Kidney epithelial cell (primary cell): Measurements from ENCODE around the gene FAM47E. TPM values are rescaled to one million over a fixed set of nuclear protein-coding genes. Genes with fewer than 3 reads are reported as not detected.

Source experiments
- DNase-seq: peaks from one replicate; pipeline ENCODE4 v3.0.0-alpha.2; 2010; ENCODE audit warnings: low read depth
- H3K27me3 ChIP-seq: 2 replicates; pipeline ENCODE4 v1.6.0; 2011; ENCODE audit warnings: low read length; ENCODE audit not compliant: control insufficient read depth, insufficient read depth
- H3K36me3 ChIP-seq: 2 replicates; pipeline ENCODE4 v1.5.1; 2011; ENCODE audit warnings: low read length; ENCODE audit not compliant: control insufficient read depth, insufficient read depth
- H3K4me3 ChIP-seq: 2 replicates; pipeline ENCODE4 v1.5.1; 2011; ENCODE audit warnings: low read depth, mild to moderate bottlenecking, control low read depth, low read length
- total RNA-seq: library from RNA; depleted of rRNA; stranded (reverse); fragments of >200 nt; gene quantifications from 2 replicates; pipeline ENCODE4 v1.2.3, GENCODE V29; 2015
- TF ChIP-seq, protein P1 (sequence below): IDR thresholded peaks from 2 replicates; pipeline ENCODE4 v1.5.1; 2011; ENCODE audit warnings: mild to moderate bottlenecking, moderate library complexity, low read length, control low read depth, inconsistent platforms; ENCODE audit not compliant: insufficient read depth, poor library complexity, severe bottlenecking

Gene FAM47E
- total RNA-seq, 1 donor from 2014 or later, result 2.3 TPM

DNA sequence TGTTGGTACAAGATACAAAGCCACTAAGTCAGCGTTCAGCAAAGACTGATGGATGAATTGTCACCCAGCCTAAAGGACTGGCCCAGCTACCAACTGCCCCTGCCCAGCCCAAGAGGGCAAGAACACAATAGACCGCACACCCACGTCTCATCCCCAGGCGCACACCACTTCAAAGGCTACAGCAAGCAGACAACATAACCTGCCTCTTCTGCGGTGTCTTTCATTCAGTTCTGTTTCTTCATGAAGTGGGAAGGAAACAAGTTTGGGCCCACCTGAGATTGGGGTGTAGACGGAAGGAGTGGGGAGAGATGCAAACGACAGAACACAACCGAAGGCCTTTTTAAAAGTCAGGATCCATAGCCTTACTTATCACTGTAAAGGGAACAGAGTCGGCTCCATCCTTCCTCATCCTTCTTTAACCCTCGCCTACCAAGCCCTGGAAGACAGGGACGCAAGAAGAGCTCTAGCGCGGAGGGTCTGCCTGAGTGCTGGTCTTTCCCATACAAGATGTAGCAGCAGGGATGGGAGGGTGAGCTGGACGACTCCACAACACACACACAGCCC, 38.6 kb upstream of the FAM47E start:
- TF ChIP-seq, protein P1, sequence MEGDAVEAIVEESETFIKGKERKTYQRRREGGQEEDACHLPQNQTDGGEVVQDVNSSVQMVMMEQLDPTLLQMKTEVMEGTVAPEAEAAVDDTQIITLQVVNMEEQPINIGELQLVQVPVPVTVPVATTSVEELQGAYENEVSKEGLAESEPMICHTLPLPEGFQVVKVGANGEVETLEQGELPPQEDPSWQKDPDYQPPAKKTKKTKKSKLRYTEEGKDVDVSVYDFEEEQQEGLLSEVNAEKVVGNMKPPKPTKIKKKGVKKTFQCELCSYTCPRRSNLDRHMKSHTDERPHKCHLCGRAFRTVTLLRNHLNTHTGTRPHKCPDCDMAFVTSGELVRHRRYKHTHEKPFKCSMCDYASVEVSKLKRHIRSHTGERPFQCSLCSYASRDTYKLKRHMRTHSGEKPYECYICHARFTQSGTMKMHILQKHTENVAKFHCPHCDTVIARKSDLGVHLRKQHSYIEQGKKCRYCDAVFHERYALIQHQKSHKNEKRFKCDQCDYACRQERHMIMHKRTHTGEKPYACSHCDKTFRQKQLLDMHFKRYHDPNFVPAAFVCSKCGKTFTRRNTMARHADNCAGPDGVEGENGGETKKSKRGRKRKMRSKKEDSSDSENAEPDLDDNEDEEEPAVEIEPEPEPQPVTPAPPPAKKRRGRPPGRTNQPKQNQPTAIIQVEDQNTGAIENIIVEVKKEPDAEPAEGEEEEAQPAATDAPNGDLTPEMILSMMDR, result no peak
- Histone ChIP-seq H3K4me3 (peak overlapping the region; percentile 67), H3K27me3 (no peaks in the 10 kb centered on the region), H3K36me3 (no peaks in the 10 kb centered on the region)
- DNase-seq, result no peak

DNA sequence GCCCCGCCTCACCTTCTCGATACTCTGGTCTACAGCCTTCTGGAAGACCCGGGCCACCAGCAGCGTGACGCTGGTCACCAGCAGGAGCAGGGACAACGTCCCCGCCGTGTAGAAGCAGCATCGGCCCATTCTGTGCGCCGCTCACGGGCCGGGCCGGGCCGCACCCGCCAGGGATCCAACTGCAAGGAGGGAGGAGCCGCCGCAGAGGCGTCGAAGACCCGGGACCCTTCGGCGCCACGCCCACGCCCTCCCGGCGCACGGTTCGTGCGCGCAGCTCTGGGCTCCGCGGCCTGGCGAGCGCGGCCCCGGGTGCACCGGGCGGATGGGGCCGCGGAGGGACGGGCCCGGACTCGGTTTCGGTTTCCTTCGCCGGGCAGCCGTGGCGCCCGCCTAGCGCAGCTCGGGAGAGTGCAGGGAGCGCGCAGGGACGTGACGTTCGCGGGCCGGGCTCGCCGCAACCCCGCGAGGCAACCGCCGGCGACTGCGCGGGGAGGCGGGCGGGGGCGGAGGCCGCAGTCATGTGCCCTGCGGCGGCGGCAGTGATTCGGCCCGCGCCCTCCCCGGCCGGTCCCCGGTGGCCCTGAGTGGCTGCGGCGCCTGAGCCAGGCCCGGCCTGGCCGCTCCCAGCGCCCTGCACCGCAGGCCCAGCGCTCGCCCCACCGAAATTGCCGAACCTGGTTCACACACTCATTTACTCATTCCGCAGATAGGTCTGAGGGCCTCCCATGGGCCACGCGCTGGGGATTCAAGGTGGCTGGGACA, 37.9 kb upstream of the FAM47E start, which contains the start of gene SCARB2:
Gene SCARB2 (minus strand): TSS at position 410 of the 762 bp plus-strand sequence. CDS start 281 bp downstream, at position 129.
- TF ChIP-seq, protein P1, result no peak
- no peak for DNase-seq
- Histone ChIP-seq H3K4me3 (peak within 1 kb of the TSS; percentile 67), H3K27me3 (no peaks in the 10 kb centered on the region), H3K36me3 (no peaks in the 10 kb centered on the region)

DNA sequence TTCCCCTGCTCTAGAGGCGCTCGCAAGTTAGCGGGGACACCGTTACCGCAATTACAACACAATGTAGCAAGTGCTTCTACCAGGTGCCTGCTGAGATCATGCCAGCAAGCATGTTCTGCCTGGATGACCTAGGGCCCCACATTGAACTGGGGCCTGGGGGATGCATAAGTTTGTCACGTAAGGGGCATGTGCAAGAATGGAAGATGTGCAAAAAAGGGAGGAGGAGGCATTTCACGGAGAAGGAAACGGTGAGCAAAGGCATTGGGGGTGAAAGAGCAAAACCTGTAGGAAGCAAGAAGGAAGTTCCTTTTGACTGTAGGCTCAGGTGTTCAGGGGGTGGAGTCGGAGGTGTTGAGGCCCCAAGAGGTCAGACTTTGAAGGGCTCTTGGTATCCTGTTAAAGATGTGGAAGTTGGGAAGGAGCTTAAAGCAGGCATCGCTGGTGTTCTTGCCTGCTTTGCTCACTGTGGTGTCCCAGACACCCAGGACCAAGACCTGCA, 37.3 kb upstream of the FAM47E start:
- Histone ChIP-seq H3K27me3 (no peaks in the 10 kb centered on the region), H3K36me3 (no peaks in the 10 kb centered on the region), H3K4me3 (peak overlapping the region; percentile 67)
- TF ChIP-seq, protein P1, result no peak
- DNase-seq, result no peak

DNA sequence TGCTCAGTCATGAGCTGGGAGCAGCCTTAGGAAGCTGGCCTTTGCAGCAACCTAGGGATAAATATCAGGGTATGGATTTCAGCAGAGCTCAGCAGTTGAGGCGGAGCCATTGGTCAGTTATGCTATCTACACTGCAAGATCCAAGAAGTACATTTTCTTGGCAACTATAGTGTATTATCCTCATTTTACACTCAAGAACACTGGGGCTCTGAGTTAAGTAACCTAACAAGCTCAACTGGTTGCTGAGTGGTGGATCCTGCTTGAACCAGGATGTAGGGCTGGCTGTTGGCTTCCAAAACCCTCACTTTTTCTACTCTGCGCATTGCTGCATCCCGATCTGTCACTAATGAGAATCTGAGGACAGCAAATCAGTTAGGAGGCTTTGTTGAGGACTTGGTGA, 36.4 kb upstream of the FAM47E start:
- Histone ChIP-seq H3K27me3 (no peaks in the 10 kb centered on the region), H3K36me3 (no peaks in the 10 kb centered on the region), H3K4me3 (no peak overlapping the region)
- TF ChIP-seq, protein P1, result no peak
- DNase-seq, result no peak

DNA sequence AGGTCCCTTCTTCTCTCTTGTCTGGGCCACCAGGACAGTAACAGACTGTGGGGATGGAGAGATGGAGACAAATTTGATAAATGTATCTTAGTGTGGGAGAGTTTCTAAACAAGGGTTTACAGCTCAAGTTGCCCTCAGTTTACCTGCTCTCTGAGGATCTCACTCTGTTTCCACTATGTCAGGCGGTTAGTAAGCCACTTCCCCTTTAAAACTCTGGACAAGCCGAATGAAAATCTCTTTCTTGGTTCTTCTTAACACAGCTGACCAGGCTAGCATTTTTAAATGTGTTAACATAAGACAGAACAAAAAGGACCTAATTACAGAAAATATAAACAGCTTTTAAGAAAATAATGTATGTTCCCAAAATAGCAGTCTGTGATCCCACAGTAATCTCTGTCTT, 35.0 kb upstream of the FAM47E start:
- TF ChIP-seq, protein P1, result no peak
- Histone ChIP-seq H3K4me3 (no peak overlapping the region), H3K36me3 (no peaks in the 10 kb centered on the region), H3K27me3 (no peaks in the 10 kb centered on the region)
- no peak for DNase-seq
